HepG2 (cell line): ENCODE measurements around the gene HNRNPF. TPM values are rescaled to one million over a fixed set of nuclear protein-coding genes. Genes with fewer than 3 reads are reported as not detected.

Experiments
- ARNTL ChIP-seq: sonication (generic); formaldehyde crosslinking; IDR thresholded peaks from 2 replicates; pipeline ENCODE4 v1.4.0; 2020; ENCODE audit warnings: mild to moderate bottlenecking, missing genetic modification reagents
- BRCA1 ChIP-seq: sonication (generic); formaldehyde crosslinking; IDR thresholded peaks from 2 replicates; pipeline ENCODE4 v1.4.0; 2020; ENCODE audit warnings: missing genetic modification reagents
- HMG20B ChIP-seq: conservative IDR thresholded peaks from 2 replicates; pipeline ENCODE4 v1.6.1; 2016; ENCODE audit warnings: missing genetic modification reagents, missing compliant biosample characterization
- JDP2 ChIP-seq: sonication (generic); formaldehyde crosslinking; IDR thresholded peaks from 2 replicates; pipeline ENCODE4 v1.8.1; 2022; ENCODE audit warnings: missing genetic modification reagents, borderline replicate concordance
- KDM4B ChIP-seq: sonication (generic); formaldehyde crosslinking; IDR thresholded peaks from 2 replicates; pipeline ENCODE4 v1.4.0; 2020; ENCODE audit warnings: missing genetic modification reagents
- MAF1 ChIP-seq: sonication (generic); formaldehyde crosslinking; IDR thresholded peaks from 2 replicates; pipeline ENCODE4 v1.5.0; 2020; ENCODE audit warnings: missing genetic modification reagents, borderline replicate concordance
- PLRG1 ChIP-seq: fragments of 450-650 bp; conservative IDR thresholded peaks from 2 replicates; pipeline ENCODE4 v1.6.1; 2016
- POLR2AphosphoS2 ChIP-seq: IDR thresholded peaks from 2 replicates; pipeline ENCODE4 v1.6.1; 2011; ENCODE audit warnings: low read depth, low read length, improper control_type of control experiment
- TOE1 ChIP-seq: sonication (generic); formaldehyde crosslinking; IDR thresholded peaks from 2 replicates; pipeline ENCODE4 v1.4.0; 2020; ENCODE audit warnings: mild to moderate bottlenecking, missing genetic modification reagents
- ZNF317 ChIP-seq: sonication (generic); formaldehyde crosslinking; IDR thresholded peaks from 2 replicates; pipeline ENCODE4 v1.5.0; 2020; ENCODE audit warnings: mild to moderate bottlenecking, missing genetic modification reagents
- ZNF441 ChIP-seq: sonication (generic); formaldehyde crosslinking; IDR thresholded peaks from 2 replicates; pipeline ENCODE4 v1.7.0; 2021; ENCODE audit warnings: missing genetic modification reagents, borderline replicate concordance
- ZNF724P ChIP-seq: sonication (generic); formaldehyde crosslinking; IDR thresholded peaks from 2 replicates; pipeline ENCODE4 v1.8.0; 2022; ENCODE audit warnings: missing genetic modification reagents, borderline replicate concordance
- polyA plus RNA-seq, 8 experiments: library from polyadenylated mRNA; depleted of rRNA in 3 of 8; stranded (reverse) in 7 of 8; unstranded in 1 of 8; fragments of >200 nt; fragmentation: Illumina TruSeq in 4 of 8; extraction: Trizol in 4 of 8; gene quantifications; 2 replicates each; pipeline versions ENCODE4 v1.2.1 to v1.2.3, GENCODE V29; 2011 to 2016; ENCODE audit warnings: low read depth in 4 of 8, missing spikeins in 1 of 8, mixed read lengths in 1 of 8; ENCODE audit not compliant: insufficient read depth in 1 of 8
- total RNA-seq, 5 experiments: library from RNA; depleted of rRNA; stranded (reverse); fragments of >200 nt; fragmentation: Illumina TruSeq; extraction: Trizol; gene quantifications; 2 replicates each; pipeline ENCODE4 v1.2.3, GENCODE V29; 2016; ENCODE audit warnings: low read depth in 1 of 5
- TF ChIP-seq, protein P1 (sequence below): sonication (generic); formaldehyde crosslinking; IDR thresholded peaks from 2 replicates; pipeline ENCODE4 v1.4.0; 2020; ENCODE audit warnings: mild to moderate bottlenecking, missing genetic modification reagents
- TF ChIP-seq, protein P2 (sequence below): sonication (generic); formaldehyde crosslinking; conservative IDR thresholded peaks from 2 replicates; pipeline ENCODE4 v1.4.0; 2020; ENCODE audit warnings: missing genetic modification reagents
- TF ChIP-seq, protein P3 (sequence below): sonication (generic); formaldehyde crosslinking; IDR thresholded peaks from 2 replicates; pipeline ENCODE4 v1.5.0; 2020; ENCODE audit warnings: missing genetic modification reagents, mild to moderate bottlenecking, borderline replicate concordance
- TF ChIP-seq, protein P4 (sequence below): sonication (generic); formaldehyde crosslinking; IDR thresholded peaks from 2 replicates; pipeline ENCODE4 v1.4.0; 2020; ENCODE audit warnings: missing genetic modification reagents, borderline replicate concordance
- TF ChIP-seq, protein P5 (sequence below): fragments of 450-650 bp; IDR thresholded peaks from 2 replicates; pipeline ENCODE4 v1.6.1; 2016
- TF ChIP-seq, protein P6 (sequence below): sonication (generic); formaldehyde crosslinking; IDR thresholded peaks from 2 replicates; pipeline ENCODE4 v1.5.1; 2020; ENCODE audit warnings: mild to moderate bottlenecking, missing genetic modification reagents, borderline replicate concordance

The HNRNPF gene
- total and polyA plus RNA-seq, 2 of the 13 experiments (the other 11 are each of a cell fraction or from before 2014, with no cell fraction given), result 166 to 308 TPM

DNA sequence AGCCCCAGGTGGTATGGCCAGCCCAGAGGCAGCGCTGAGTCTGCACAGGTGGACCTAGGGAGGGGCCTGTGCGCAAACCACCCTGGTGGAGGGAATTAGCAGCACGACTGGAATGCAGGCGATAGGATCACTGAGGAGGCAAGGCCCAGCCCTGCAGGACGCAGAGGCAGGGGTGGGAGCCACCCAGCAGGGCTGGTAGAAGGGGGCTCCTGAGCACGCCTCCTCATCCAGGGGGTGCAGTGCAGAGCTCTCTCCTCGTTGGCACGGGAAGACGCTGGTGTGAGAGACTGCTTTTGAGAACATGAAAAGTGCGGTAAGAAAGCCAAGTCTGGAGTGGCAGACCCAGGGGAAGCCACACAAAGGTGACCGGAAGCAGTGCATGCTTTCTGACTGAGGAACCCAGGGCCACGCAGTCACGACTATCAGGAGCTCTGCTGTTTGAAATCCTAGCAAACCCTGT is 31.5 kb downstream of the HNRNPF start (continued):
- peak; percentile 62; the same call in 1 of the 2 replicates for TF ChIP-seq MAF1 (CRISPR knock-in tag)
- TF ChIP-seq ARNTL, result no peak
- 0 out of 2 replicates have a peak, but pooled peaks have one; percentile 17 for TF ChIP-seq HMG20B (CRISPR knock-in tag)
- no peak for TF ChIP-seq ZNF441 (CRISPR knock-in tag)
- no peak for TF ChIP-seq TOE1 (CRISPR knock-in tag)
- TF ChIP-seq, protein P1, sequence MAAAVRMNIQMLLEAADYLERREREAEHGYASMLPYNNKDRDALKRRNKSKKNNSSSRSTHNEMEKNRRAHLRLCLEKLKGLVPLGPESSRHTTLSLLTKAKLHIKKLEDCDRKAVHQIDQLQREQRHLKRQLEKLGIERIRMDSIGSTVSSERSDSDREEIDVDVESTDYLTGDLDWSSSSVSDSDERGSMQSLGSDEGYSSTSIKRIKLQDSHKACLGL (CRISPR knock-in tag), result no peak
- TF ChIP-seq, protein P2, sequence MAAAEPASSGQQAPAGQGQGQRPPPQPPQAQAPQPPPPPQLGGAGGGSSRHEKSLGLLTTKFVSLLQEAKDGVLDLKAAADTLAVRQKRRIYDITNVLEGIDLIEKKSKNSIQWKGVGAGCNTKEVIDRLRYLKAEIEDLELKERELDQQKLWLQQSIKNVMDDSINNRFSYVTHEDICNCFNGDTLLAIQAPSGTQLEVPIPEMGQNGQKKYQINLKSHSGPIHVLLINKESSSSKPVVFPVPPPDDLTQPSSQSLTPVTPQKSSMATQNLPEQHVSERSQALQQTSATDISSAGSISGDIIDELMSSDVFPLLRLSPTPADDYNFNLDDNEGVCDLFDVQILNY, result no peak
- TF ChIP-seq, protein P3, sequence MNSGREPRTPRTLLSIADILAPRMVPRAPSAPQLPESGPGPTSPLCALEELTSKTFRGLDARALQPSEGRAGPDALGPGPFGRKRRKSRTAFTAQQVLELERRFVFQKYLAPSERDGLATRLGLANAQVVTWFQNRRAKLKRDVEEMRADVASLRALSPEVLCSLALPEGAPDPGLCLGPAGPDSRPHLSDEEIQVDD (CRISPR knock-in tag), result no peak
- TF ChIP-seq KDM4B (CRISPR knock-in tag), result no peak; the same call in 1 of the 2 replicates
- TF ChIP-seq POLR2AphosphoS2, result no peak
- TF ChIP-seq, protein P4, sequence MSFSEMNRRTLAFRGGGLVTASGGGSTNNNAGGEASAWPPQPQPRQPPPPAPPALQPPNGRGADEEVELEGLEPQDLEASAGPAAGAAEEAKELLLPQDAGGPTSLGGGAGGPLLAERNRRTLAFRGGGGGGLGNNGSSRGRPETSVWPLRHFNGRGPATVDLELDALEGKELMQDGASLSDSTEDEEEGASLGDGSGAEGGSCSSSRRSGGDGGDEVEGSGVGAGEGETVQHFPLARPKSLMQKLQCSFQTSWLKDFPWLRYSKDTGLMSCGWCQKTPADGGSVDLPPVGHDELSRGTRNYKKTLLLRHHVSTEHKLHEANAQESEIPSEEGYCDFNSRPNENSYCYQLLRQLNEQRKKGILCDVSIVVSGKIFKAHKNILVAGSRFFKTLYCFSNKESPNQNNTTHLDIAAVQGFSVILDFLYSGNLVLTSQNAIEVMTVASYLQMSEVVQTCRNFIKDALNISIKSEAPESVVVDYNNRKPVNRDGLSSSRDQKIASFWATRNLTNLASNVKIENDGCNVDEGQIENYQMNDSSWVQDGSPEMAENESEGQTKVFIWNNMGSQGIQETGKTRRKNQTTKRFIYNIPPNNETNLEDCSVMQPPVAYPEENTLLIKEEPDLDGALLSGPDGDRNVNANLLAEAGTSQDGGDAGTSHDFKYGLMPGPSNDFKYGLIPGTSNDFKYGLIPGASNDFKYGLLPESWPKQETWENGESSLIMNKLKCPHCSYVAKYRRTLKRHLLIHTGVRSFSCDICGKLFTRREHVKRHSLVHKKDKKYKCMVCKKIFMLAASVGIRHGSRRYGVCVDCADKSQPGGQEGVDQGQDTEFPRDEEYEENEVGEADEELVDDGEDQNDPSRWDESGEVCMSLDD (CRISPR knock-in tag), result no peak
- no peak for TF ChIP-seq JDP2 (CRISPR knock-in tag)
- TF ChIP-seq, protein P5, sequence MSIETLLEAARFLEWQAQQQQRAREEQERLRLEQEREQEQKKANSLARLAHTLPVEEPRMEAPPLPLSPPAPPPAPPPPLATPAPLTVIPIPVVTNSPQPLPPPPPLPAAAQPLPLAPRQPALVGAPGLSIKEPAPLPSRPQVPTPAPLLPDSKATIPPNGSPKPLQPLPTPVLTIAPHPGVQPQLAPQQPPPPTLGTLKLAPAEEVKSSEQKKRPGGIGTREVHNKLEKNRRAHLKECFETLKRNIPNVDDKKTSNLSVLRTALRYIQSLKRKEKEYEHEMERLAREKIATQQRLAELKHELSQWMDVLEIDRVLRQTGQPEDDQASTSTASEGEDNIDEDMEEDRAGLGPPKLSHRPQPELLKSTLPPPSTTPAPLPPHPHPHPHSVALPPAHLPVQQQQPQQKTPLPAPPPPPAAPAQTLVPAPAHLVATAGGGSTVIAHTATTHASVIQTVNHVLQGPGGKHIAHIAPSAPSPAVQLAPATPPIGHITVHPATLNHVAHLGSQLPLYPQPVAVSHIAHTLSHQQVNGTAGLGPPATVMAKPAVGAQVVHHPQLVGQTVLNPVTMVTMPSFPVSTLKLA, result no peak
- no peak for TF ChIP-seq BRCA1 (CRISPR knock-in tag)
- TF ChIP-seq, protein P6, sequence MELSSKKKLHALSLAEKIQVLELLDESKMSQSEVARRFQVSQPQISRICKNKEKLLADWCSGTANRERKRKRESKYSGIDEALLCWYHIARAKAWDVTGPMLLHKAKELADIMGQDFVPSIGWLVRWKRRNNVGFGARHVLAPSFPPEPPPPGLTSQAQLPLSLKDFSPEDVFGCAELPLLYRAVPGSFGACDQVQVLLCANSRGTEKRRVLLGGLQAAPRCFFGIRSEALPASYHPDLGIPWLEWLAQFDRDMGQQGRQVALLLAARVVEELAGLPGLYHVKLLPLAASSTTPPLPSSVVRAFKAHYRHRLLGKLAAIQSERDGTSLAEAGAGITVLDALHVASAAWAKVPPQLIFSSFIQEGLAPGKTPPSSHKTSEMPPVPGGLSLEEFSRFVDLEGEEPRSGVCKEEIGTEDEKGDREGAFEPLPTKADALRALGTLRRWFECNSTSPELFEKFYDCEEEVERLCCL (CRISPR knock-in tag), result no peak
- TF ChIP-seq ZNF317, result no peak
- TF ChIP-seq ZNF724P (CRISPR knock-in tag), result no peak
- no peak for TF ChIP-seq PLRG1
